CD14-positive monocyte (primary cell): Measurements from ENCODE around the gene HS6ST3. TPM values are rescaled to one million over a fixed set of nuclear protein-coding genes. Genes with fewer than 3 reads are reported as not detected.

Experiments used
- DNase-seq, 3 donors: peaks; one replicate each; pipeline ENCODE4 v3.0.0-alpha.2; 2011 to 2022
- H2AFZ ChIP-seq: 2 replicates; pipeline ENCODE4 v1.6.0; 2012; ENCODE audit warnings: mild to moderate bottlenecking, low read depth, low read length, inconsistent platforms; ENCODE audit not compliant: insufficient read depth, poor library complexity, severe bottlenecking
- H3K27ac ChIP-seq, 2 donors: 1 replicate in 1 of 2; 2 replicates in 1 of 2; pipeline ENCODE4 v1.5.1; 2012 to 2013; ENCODE audit warnings: low read length in 2 of 2, control low read depth in 1 of 2, inconsistent platforms in 1 of 2, low read depth in 1 of 2, mild to moderate bottlenecking in 1 of 2
- H3K27me3 ChIP-seq, 2 donors: one replicate each; pipeline versions ENCODE4 v1.6.0 to v1.6.1; 2011 to 2013; ENCODE audit warnings: low read length in 2 of 2; ENCODE audit not compliant: control insufficient read depth in 2 of 2, insufficient read depth in 2 of 2
- H3K36me3 ChIP-seq, 2 donors: replicated peaks in 1 of 2; 1 replicate in 1 of 2; 2 replicates in 1 of 2; pipeline versions ENCODE4 v1.5.1 to v1.6.1; 2012 to 2013; ENCODE audit warnings: low read length in 2 of 2, control low read depth in 1 of 2, inconsistent platforms in 1 of 2, mild to moderate bottlenecking in 1 of 2; ENCODE audit not compliant: insufficient read depth in 2 of 2, control insufficient read depth in 1 of 2
- H3K4me1 ChIP-seq, 2 donors: 1 replicate in 1 of 2; 2 replicates in 1 of 2; pipeline versions ENCODE4 v1.5.1 to v1.6.1; 2012 to 2013; ENCODE audit warnings: low read length in 2 of 2, control low read depth in 1 of 2, inconsistent platforms in 1 of 2, mild to moderate bottlenecking in 1 of 2, moderate library complexity in 1 of 2; ENCODE audit not compliant: insufficient read depth in 2 of 2, control insufficient read depth in 1 of 2
- H3K4me2 ChIP-seq: replicated peaks from 2 replicates; pipeline ENCODE3; 2012; ENCODE audit warnings: low read length, moderate library complexity, mild to moderate bottlenecking; ENCODE audit not compliant: poor library complexity, severe bottlenecking; ENCODE audit errors: extremely low read depth
- H3K4me3 ChIP-seq, 3 experiments: fragments of 200-600 bp in 1 of 3; sonication (generic) in 1 of 3; replicated peaks in 1 of 3; 1 replicate in 2 of 3; 2 replicates in 1 of 3; pipeline ENCODE4 v1.5.1; 2011 to 2013; ENCODE audit warnings: low read length in 3 of 3, mild to moderate bottlenecking in 3 of 3, control low read depth in 2 of 3, low read depth in 2 of 3, inconsistent platforms in 1 of 3, moderate library complexity in 1 of 3
- H3K79me2 ChIP-seq: 2 replicates; pipeline ENCODE4 v1.6.0; 2012; ENCODE audit warnings: mild to moderate bottlenecking, control low read depth, inconsistent platforms, low read length, moderate library complexity; ENCODE audit not compliant: insufficient read depth
- H3K9ac ChIP-seq: 2 replicates; pipeline ENCODE4 v1.6.0; 2017; ENCODE audit warnings: low read length, mild to moderate bottlenecking; ENCODE audit not compliant: insufficient read depth, poor library complexity, severe bottlenecking
- H3K9me3 ChIP-seq, 2 donors: replicated peaks in 1 of 2; 1 replicate in 1 of 2; 2 replicates in 1 of 2; pipeline versions ENCODE4 v1.5.1 to v1.6.1; 2012 to 2013; ENCODE audit warnings: low read length in 2 of 2, control low read depth in 1 of 2; ENCODE audit not compliant: control insufficient read depth in 1 of 2, insufficient read depth in 1 of 2
- H4K20me1 ChIP-seq: 2 replicates; pipeline ENCODE4 v1.6.0; 2012; ENCODE audit warnings: mild to moderate bottlenecking, low read length, control low read depth, moderate library complexity; ENCODE audit not compliant: insufficient read depth
- H3K27ac Mint-ChIP-seq, 7 donors: one replicate each; pipeline ENCODE4 v1.8.0; 2020; ENCODE audit warnings: mild to moderate bottlenecking in 7 of 7, mixed read lengths in 7 of 7, moderate library complexity in 6 of 7, inconsistent platforms in 2 of 7
- H3K27me3 Mint-ChIP-seq, 3 donors: one replicate each; pipeline ENCODE4 v1.8.0; 2021 to 2022; ENCODE audit warnings: low read depth in 3 of 3, mild to moderate bottlenecking in 3 of 3, mixed read lengths in 3 of 3, moderate library complexity in 3 of 3, inconsistent platforms in 1 of 3
- H3K36me3 Mint-ChIP-seq, 2 donors: one replicate each; pipeline ENCODE4 v1.8.0; 2020; ENCODE audit warnings: mixed read lengths in 2 of 2, inconsistent platforms in 1 of 2, mild to moderate bottlenecking in 1 of 2
- H3K4me1 Mint-ChIP-seq: one replicate; pipeline ENCODE4 v1.8.0; 2020; ENCODE audit warnings: mild to moderate bottlenecking, mixed read lengths
- H3K4me3 Mint-ChIP-seq, 2 donors: one replicate each; pipeline ENCODE4 v1.8.0; 2020; ENCODE audit warnings: mild to moderate bottlenecking in 2 of 2, mixed read lengths in 2 of 2, moderate library complexity in 1 of 2
- H3K9me3 Mint-ChIP-seq, 7 donors: one replicate each; pipeline ENCODE4 v1.8.0; 2020 to 2022; ENCODE audit warnings: mixed read lengths in 7 of 7, mild to moderate bottlenecking in 6 of 7, moderate library complexity in 6 of 7, inconsistent platforms in 2 of 7
- CTCF ChIP-seq: fragments of 200-600 bp; IDR thresholded peaks from one replicate; pipeline ENCODE4 v1.8.0; 2022; ENCODE audit warnings: antibody characterized with exemption, mild to moderate bottlenecking
- WGBS: methylation state at CpG from one replicate; pipeline ENCODE4 v1.1.5; 2013; ENCODE audit warnings: missing lambda C conversion rate; ENCODE audit not compliant: insufficient coverage; 5-methylcytosine and 5-hydroxymethylcytosine counted together
- intact Hi-C, 2 donors: fragments of 100-400 bp; cut with micrococcal nuclease; formaldehyde crosslinking; loops; one replicate each; pipeline versions ENCODE4 v1.15.0 to v1.15.1; 2023
- polyA plus RNA-seq, 3 donors: library from polyadenylated mRNA; depleted of rRNA in 1 of 3; unstranded in 2 of 3; stranded (reverse) in 1 of 3; fragments of 300-500 nt in 2 of 3; fragments of >200 nt in 1 of 3; fragmentation: Illumina TruSeq in 2 of 3; gene quantifications; 1 replicate in 2 of 3; 2 replicates in 1 of 3; pipeline ENCODE4 v1.2.3, GENCODE V29; 2012 to 2021

Gene HS6ST3
- polyA plus RNA-seq, 3 donors, result not detected

DNA sequence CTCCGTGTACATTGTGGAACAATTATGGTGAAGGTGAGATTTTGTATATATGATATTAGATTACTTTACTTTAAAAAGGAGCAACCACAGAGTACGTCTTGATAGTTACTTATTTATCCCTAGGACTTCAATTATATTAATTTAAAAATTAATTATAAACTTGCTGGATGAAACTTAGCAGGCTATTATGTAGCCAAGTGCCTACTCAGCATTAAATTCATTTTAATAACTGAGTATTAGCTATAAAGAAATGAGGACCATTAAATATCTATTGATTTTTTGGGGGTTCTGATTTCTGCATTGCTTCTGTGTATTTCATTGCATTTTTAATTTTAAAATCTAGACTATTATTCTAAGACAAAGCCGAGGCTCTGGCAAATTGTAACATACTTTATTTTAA lies 109.4 kb downstream of the HS6ST3 start:
- peaks cover 7% of the 10 kb centered on the region for H3K4me1 Mint-ChIP-seq
- Histone ChIP-seq H3K4me3 (no peak overlapping the region), H2AFZ (no peak overlapping the region), H3K4me2 (no peak overlapping the region), H3K9me3 (no peaks in the 10 kb centered on the region), H3K36me3 (no peaks in the 10 kb centered on the region), H3K4me1 (no peaks in the 10 kb centered on the region), H3K79me2 (no peaks in the 10 kb centered on the region), H4K20me1 (no peaks in the 10 kb centered on the region), H3K9ac (no peak overlapping the region), H3K27me3 (no peaks in the 10 kb centered on the region), H3K27ac (no peak overlapping the region)
- no peaks in the 10 kb centered on the region for H3K36me3 Mint-ChIP-seq
- H3K27me3 Mint-ChIP-seq, result no peaks in the 10 kb centered on the region
- no peak for DNase-seq
- intact Hi-C loops, result no loop called here
- H3K27ac Mint-ChIP-seq, result no peak overlapping the region
- peaks cover 0 to 11% (median 3%) of the 10 kb centered on the region in 7 donors for H3K9me3 Mint-ChIP-seq
- no CpG with 5 or more reads among the region's 3 CpGs for WGBS
- no peak overlapping the region for H3K4me3 Mint-ChIP-seq
- no peak for TF ChIP-seq CTCF

DNA sequence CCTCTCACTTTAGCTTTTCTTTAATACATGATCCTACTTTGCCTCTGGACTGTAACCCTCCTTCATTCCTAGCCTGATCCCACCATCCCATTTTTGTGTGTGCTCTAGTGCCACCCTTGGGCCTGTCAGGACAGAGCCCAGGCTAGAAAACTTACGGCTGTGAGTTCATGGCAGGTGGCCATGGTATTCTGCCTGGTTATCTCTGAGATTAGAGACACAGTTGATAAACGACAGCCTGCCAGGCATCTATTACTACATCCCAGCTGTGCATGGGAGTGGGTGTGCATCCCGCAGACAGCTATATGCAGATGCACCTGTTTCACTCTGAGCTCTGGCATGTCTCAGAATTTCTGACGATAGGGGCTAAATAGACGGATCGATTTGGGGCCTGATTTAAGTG lies 110.9 kb downstream of the HS6ST3 start:
- no peaks in the 10 kb centered on the region for H3K36me3 Mint-ChIP-seq
- WGBS, result 95% methylated on average over 6 of the region's 6 CpGs

More for the DNA sequence above, 110.9 kb downstream of the HS6ST3 start:
- no peak overlapping the region for H3K4me3 ChIP-seq
- H3K27me3 ChIP-seq, result no peaks in the 10 kb centered on the region
- peaks cover 13% of the 10 kb centered on the region for H3K4me1 Mint-ChIP-seq
- H3K27ac ChIP-seq, result no peak overlapping the region
- no peak overlapping the region for H2AFZ ChIP-seq
- H4K20me1 ChIP-seq, result no peaks in the 10 kb centered on the region
- peaks cover 0 to 2% (median 0%) of the 10 kb centered on the region in 3 donors for H3K27me3 Mint-ChIP-seq
- no peaks in the 10 kb centered on the region for H3K9me3 ChIP-seq
- H3K27ac Mint-ChIP-seq, result no peak overlapping the region
- no peak overlapping the region for H3K9ac ChIP-seq
- TF ChIP-seq CTCF, result no peak
- no peak overlapping the region for H3K4me2 ChIP-seq
- no peak for DNase-seq
- peaks cover 0 to 11% (median 3%) of the 10 kb centered on the region in 7 donors for H3K9me3 Mint-ChIP-seq
- H3K79me2 ChIP-seq, result no peaks in the 10 kb centered on the region
- intact Hi-C loops, result no loop called here
- no peaks in the 10 kb centered on the region for H3K4me1 ChIP-seq
- H3K36me3 ChIP-seq, result no peaks in the 10 kb centered on the region
- H3K4me3 Mint-ChIP-seq, result no peak overlapping the region
